Measurements from ENCODE around the gene FXYD6. TPM values are rescaled to one million over a fixed set of nuclear protein-coding genes. Genes with fewer than 3 reads are reported as not detected.

Gene FXYD6
- total RNA-seq, 1 experiment from 2014 or later = 0.54 TPM

- no peak for ATAC-seq
- H3K27me3 ChIP-seq (ENCODE audit: control insufficient read depth, insufficient read depth, low read length) = peaks cover 33% of the 10 kb centered on the region
- CTCF ChIA-PET = interaction anchor here (1.3 kb wide), 1 partner anchor 75 kb away, joined by 4 read pairs; no protein-coding TSS in a partner anchor
Measured at GRCh38 chr11:117871784-117872183, 4.7 kb downstream of the FXYD6 start.

DNA sequence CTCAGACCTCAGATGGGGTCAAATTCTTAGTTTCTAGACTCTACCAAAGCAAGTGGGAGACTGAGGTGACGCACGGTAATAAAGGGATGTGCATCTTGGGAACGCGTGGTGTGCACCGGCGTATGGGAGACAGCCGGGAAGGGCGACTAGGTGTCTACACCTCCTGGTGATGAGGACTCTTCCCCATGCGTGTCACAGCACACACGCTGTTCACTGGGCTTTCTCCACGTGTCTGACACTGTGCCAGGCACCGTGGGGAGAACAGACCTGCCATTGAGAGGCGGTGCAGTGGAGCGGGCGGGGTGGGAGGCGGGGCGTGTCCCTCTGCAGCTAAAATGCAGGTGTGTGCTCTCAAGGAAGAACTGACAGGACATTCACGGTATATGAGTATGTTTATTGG lies 5.3 kb downstream of the FXYD6 start:
- BruUV-seq (replicated peaks) = no TSS peak
- peaks cover 29% of the 10 kb centered on the region for H3K27me3 ChIP-seq (ENCODE audit: control insufficient read depth, insufficient read depth, low read length)
- DNase-seq (ENCODE audit: low read depth, low spot score) (no peak), ATAC-seq (no peak)
- in situ Hi-C loops (cut with HindIII; ENCODE audit: low pct_unique_long_range_greater_than_20kb, low sequenced_read_pairs) (no loop called here), intact Hi-C loops (cut with micrococcal nuclease; ENCODE audit: unreplicated experiment) (no loop called here)
- H3K4me1 ChIP-seq (ENCODE audit: control insufficient read depth, insufficient read depth, low read length) = 0 out of 2 replicates have a peak, but pooled peaks cover 7% of the 10 kb centered on the region
- no peak overlapping the region for H3K4me3 ChIP-seq (ENCODE audit: low read depth in 2 of 2, low read length in 2 of 2)
- ChIA-PET CTCF (interaction anchor here (0.5 to 0.7 kb wide), 2 partner anchors 172 to 479 kb away, joined by 3 read pairs; no protein-coding TSS in a partner anchor), POLR2A (no interaction called here)
- H3K9me3 ChIP-seq (ENCODE audit: control insufficient read depth, insufficient read depth, low read depth, low read length) = no peaks in the 10 kb centered on the region
- H3K27ac ChIP-seq (ENCODE audit: low read length) = no peak overlapping the region
- H3K36me3 ChIP-seq (ENCODE audit: control insufficient read depth, insufficient read depth, low read length) = no peaks in the 10 kb centered on the region
- no peak for TF ChIP-seq CTCF (IDR thresholded peaks at IDR 0.05)
- no peak for TF ChIP-seq REST (IDR thresholded peaks at IDR 0.05; ENCODE audit: insufficient read depth in 1 of 2, low read depth in 2 of 2, low read length in 1 of 2)
- no peak for TF ChIP-seq POLR2AphosphoS5 (IDR thresholded peaks at IDR 0.05; ENCODE audit: low read depth, low read length)
- TF ChIP-seq TCF7L2 (IDR thresholded peaks at IDR 0.05; ENCODE audit: low read depth, low read length) = no peak
- no peak for TF ChIP-seq SIN3A (IDR thresholded peaks at IDR 0.05; ENCODE audit: borderline replicate concordance, insufficient read depth, low read depth, low read length)

More at GRCh38 chr11:117871784-117872183, 4.7 kb downstream of the FXYD6 start:
- Histone ChIP-seq H3K9me3 (ENCODE audit: control insufficient read depth, insufficient read depth, low read depth, low read length) (no peaks in the 10 kb centered on the region), H3K36me3 (ENCODE audit: control insufficient read depth, insufficient read depth, low read length) (no peaks in the 10 kb centered on the region), H3K4me1 (ENCODE audit: control insufficient read depth, insufficient read depth, low read length) (0 out of 2 replicates have a peak, but pooled peaks cover 9% of the 10 kb centered on the region), H3K27ac (ENCODE audit: low read length) (no peak overlapping the region), H3K4me3 (ENCODE audit: low read depth in 2 of 2, low read length in 2 of 2) (no peak overlapping the region)
- in situ Hi-C loops (cut with HindIII; ENCODE audit: low pct_unique_long_range_greater_than_20kb, low sequenced_read_pairs) (no loop called here), intact Hi-C loops (cut with micrococcal nuclease; ENCODE audit: unreplicated experiment) (no loop called here)
- no TSS peak for BruUV-seq (replicated peaks)
- DNase-seq (ENCODE audit: low read depth, low spot score) = no peak
- TF ChIP-seq TCF7L2 (IDR thresholded peaks at IDR 0.05; ENCODE audit: low read depth, low read length) (no peak), POLR2AphosphoS5 (IDR thresholded peaks at IDR 0.05; ENCODE audit: low read depth, low read length) (no peak), SIN3A (IDR thresholded peaks at IDR 0.05; ENCODE audit: borderline replicate concordance, insufficient read depth, low read depth, low read length) (no peak)
- POLR2A ChIA-PET = no interaction called here

Measured in Panc1 (cell line).